ENCODE data around the gene MTURN. TPM values are rescaled to one million over a fixed set of nuclear protein-coding genes. Genes with fewer than 3 reads are reported as not detected.
A peak's percentile ranks its signal among the peaks of the same experiment; 100 is the strongest.

Gene MTURN
- polyA plus RNA-seq, 2 of the 4 experiments (the other 2 are of a cell fraction) = 2.3 to 2.5 TPM

DNA sequence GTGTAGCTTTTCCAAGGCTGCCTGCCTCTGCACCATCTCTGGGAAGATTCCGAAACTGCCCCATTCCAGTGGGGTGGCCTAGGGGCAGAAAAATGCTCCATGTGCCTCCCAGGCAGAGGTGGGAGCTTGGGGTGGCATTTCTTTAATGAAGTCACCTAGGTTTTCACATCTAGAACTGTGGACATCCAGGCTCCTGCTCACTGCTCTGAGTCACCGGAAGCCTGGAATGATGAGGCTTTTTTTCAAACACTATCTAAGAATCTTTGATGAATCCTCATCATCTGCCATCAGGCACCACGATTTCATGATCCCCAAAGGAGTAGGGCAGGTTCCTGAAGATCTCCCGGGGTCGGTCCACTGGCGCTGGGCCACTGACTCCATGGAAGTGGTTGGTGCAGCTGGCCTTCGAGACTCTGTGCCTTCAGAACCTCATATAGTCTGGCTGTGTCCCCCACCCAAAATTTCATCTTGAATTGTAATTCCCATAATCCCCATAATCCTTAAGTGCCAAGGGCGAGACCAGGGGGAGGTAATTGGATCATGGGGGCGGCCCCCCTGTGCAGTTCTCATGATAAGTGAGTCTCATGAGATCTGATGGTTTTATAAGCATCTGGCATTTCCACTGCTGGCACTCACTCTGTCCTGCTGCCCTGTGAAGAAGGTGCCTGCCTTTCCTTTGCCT, 37.1 kb downstream of the MTURN start (continued):
- TF ChIP-seq ZFP36 (IDR thresholded peaks at IDR 0.05; ENCODE audit: borderline replicate concordance, partially characterized antibody) (no peak), E2F6 (IDR thresholded peaks at IDR 0.05; ENCODE audit: borderline replicate concordance, low read depth) (no peak), EP300 (IDR thresholded peaks at IDR 0.05) (no peak), MAZ (IDR thresholded peaks at IDR 0.05; ENCODE audit: borderline replicate concordance, low read depth, low read length) (no peak), NFE2L2 (conservative IDR thresholded peaks at IDR 0.05; ENCODE audit: low read length) (no peak), HOXB13 (CRISPR knock-in tag; IDR thresholded peaks at IDR 0.05; ENCODE audit: low read depth) (no peak)

DNA sequence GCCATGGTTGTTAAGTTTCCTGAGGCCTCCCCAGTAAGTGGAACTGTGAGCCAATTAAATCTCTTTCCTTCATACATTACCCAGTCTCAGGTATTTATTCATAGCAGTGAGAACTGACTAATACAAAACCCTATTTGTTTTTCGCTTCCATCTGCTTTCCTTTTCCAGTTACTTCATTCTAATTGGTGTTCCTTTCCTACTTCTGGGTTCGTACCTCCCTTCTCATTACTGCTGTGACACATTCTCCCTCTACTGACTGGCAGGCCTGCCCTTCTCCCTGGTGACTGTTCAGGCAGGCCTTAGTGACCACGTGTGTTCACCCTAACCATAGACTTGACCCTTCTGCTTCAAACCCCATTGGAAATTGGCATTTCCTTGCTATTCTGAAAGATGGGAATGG, 37.7 kb downstream of the MTURN start:
- TF ChIP-seq EP300 (IDR thresholded peaks at IDR 0.05) (no peak), RCOR1 (IDR thresholded peaks at IDR 0.05; ENCODE audit: low read depth, low read length) (no peak), SREBF2 (IDR thresholded peaks at IDR 0.05) (no peak), EHMT2 (IDR thresholded peaks at IDR 0.05; ENCODE audit: low read depth) (no peak), NR3C1 (IDR thresholded peaks at IDR 0.05) (no peak), CBX2 (IDR thresholded peaks at IDR 0.05; ENCODE audit: borderline replicate concordance, low read depth) (no peak), RNF2 (IDR thresholded peaks at IDR 0.05; ENCODE audit: borderline replicate concordance, low read depth) (no peak), PHF8 (IDR thresholded peaks at IDR 0.05; ENCODE audit: borderline replicate concordance, low read depth) (no peak), FOSL2 (IDR thresholded peaks at IDR 0.05) (no peak), FOSL2 (CRISPR knock-in tag; IDR thresholded peaks at IDR 0.05) (no peak), EHF (CRISPR knock-in tag; IDR thresholded peaks at IDR 0.05) (no peak), CHD4 (IDR thresholded peaks at IDR 0.05; ENCODE audit: borderline replicate concordance) (no peak), MAZ (IDR thresholded peaks at IDR 0.05; ENCODE audit: borderline replicate concordance, low read depth, low read length) (no peak), POLR2AphosphoS2 (conservative IDR thresholded peaks at IDR 0.05; ENCODE audit: low read length) (no peak), HOXB13 (CRISPR knock-in tag; IDR thresholded peaks at IDR 0.05; ENCODE audit: low read depth) (no peak), JUN (IDR thresholded peaks at IDR 0.05) (no peak), FOXS1 (CRISPR knock-in tag; IDR thresholded peaks at IDR 0.05) (no peak)
- no peak overlapping the region; the same call in 2 of the 3 replicates for H3K4me2 ChIP-seq
- no peak for FAIRE-seq
- no peak overlapping the region for H3K4me3 ChIP-seq
- 70% methylated on average over 3 of the region's 3 CpGs for WGBS (ENCODE audit: missing lambda C conversion rate)
- CTCF ChIA-PET = interaction anchor here (1.6 to 4.1 kb wide), 3 partner anchors 8 to 392 kb away, joined by 3 to 15 read pairs (median 14); no protein-coding TSS in a partner anchor
- POLR2A ChIA-PET = no interaction called here
- DNase-seq (ENCODE audit: low read depth in 1 of 2, low spot score in 1 of 2) = no peak
- H3K27ac ChIP-seq = 0 out of 6 replicates have a peak overlapping the region, but pooled peaks of 1 of the 2 experiments have one; percentile 34
- H3K4me1 ChIP-seq = peaks cover 28% of the 10 kb centered on the region; the same call in 2 of the 3 replicates
- no peaks in the 10 kb centered on the region for H3K9me3 ChIP-seq
- no peak for ATAC-seq

GRCh38 chr7:30173058-30173897, 38.5 kb downstream of the MTURN start:
- no peak for FAIRE-seq
- H3K4me1 ChIP-seq = peaks cover 28% of the 10 kb centered on the region; the same call in 2 of the 3 replicates
- ChIA-PET CTCF (interaction anchor here (0.9 to 2.0 kb wide), 6 partner anchors 9 to 391 kb away, joined by 3 to 14 read pairs (median 4); no protein-coding TSS in a partner anchor), POLR2A (interaction anchor here (1.1 kb wide), 1 partner anchor 9 kb away, joined by 3 read pairs; no protein-coding TSS in a partner anchor)
- H3K27ac ChIP-seq = no peak overlapping the region
- WGBS (ENCODE audit: missing lambda C conversion rate) = 77% methylated on average over 13 of the region's 13 CpGs
- H3K4me3 ChIP-seq = no peak overlapping the region
- no peaks in the 10 kb centered on the region for H3K9me3 ChIP-seq
- no peak overlapping the region for H3K4me2 ChIP-seq
- peak; percentile 41 to 69; a peak in 4 of 6 replicates for ATAC-seq
- TF ChIP-seq CBX8 (IDR thresholded peaks at IDR 0.05) = no peak
- TF ChIP-seq KDM1A (IDR thresholded peaks at IDR 0.05; ENCODE audit: low read depth) = no peak
- TF ChIP-seq, protein P1, sequence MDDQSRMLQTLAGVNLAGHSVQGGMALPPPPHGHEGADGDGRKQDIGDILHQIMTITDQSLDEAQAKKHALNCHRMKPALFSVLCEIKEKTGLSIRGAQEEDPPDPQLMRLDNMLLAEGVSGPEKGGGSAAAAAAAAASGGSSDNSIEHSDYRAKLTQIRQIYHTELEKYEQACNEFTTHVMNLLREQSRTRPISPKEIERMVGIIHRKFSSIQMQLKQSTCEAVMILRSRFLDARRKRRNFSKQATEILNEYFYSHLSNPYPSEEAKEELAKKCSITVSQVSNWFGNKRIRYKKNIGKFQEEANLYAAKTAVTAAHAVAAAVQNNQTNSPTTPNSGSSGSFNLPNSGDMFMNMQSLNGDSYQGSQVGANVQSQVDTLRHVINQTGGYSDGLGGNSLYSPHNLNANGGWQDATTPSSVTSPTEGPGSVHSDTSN (IDR thresholded peaks at IDR 0.05) = no peak
- TF ChIP-seq RFX5 (IDR thresholded peaks at IDR 0.05) = no peak
- TF ChIP-seq JUNB (IDR thresholded peaks at IDR 0.05) = no peak
- no peak for TF ChIP-seq SMC3 (IDR thresholded peaks at IDR 0.05)
- no peak for TF ChIP-seq MAZ (IDR thresholded peaks at IDR 0.05; ENCODE audit: borderline replicate concordance, low read depth, low read length)
- TF ChIP-seq PHF8 (IDR thresholded peaks at IDR 0.05; ENCODE audit: borderline replicate concordance, low read depth) = no peak
- TF ChIP-seq, protein P2, sequence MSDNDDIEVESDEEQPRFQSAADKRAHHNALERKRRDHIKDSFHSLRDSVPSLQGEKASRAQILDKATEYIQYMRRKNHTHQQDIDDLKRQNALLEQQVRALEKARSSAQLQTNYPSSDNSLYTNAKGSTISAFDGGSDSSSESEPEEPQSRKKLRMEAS (IDR thresholded peaks at IDR 0.05) = no peak
- no peak for TF ChIP-seq BHLHE40 (IDR thresholded peaks at IDR 0.05; ENCODE audit: low read depth, low read length)
- TF ChIP-seq RARB (CRISPR knock-in tag; IDR thresholded peaks at IDR 0.05) = no peak
- TF ChIP-seq SREBF2 (IDR thresholded peaks at IDR 0.05) = no peak
- no peak for TF ChIP-seq FOSL2 (IDR thresholded peaks at IDR 0.05)
- no peak for TF ChIP-seq FOSL2 (CRISPR knock-in tag; IDR thresholded peaks at IDR 0.05)
- DNase-seq (ENCODE audit: low read depth in 1 of 2, low spot score in 1 of 2) = peak in 1 of 2 experiments; percentile 48
